ENCODE results near the gene POU2F1.

DNA sequence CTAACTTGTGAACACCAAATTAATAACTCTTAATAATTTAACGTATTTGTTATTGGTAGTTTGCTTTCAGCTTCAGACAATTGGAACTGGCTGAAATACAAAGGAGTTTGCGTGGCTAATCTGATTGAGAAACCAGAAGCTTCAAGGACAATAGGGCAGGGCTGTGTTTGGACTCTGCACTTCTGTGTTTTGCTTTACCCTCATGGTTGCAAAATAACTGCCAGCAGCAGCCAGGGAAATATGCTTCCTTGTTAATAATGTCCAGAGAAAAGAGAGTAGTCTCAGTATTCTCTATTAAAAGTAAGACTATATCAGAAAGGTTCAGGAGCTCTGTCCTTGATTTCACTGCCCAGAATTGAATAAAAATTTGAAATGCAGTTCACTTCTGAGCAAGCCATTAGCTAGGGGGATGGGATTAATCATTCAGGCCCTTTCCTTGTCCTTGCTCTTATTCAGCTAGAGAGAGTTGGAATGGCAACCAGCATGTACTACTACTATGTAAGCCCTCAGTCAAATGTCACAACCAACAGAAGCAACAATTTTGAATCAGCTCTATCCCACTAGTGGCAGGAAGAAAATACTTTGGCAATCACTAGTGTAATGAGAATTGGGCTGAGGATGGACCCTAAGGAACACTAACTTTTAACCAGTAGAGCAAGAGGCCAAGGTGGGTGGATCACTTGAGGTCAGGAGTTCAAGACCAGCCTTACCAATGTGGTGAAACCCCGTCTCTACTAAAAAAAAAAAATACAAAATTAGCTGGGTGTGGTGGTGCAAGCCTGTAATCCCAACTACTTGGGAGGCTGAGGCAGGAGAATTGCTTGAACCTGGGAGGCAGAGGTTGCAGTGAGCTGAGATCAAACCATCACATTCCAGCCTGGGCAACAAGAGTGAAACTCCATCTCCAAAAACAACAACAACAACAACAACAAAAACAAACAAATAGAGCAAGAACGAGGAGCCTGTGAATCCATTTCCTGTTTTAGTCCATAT is 76.8 kb downstream of the POU2F1 start:
- TF ChIP-seq, protein P1, sequence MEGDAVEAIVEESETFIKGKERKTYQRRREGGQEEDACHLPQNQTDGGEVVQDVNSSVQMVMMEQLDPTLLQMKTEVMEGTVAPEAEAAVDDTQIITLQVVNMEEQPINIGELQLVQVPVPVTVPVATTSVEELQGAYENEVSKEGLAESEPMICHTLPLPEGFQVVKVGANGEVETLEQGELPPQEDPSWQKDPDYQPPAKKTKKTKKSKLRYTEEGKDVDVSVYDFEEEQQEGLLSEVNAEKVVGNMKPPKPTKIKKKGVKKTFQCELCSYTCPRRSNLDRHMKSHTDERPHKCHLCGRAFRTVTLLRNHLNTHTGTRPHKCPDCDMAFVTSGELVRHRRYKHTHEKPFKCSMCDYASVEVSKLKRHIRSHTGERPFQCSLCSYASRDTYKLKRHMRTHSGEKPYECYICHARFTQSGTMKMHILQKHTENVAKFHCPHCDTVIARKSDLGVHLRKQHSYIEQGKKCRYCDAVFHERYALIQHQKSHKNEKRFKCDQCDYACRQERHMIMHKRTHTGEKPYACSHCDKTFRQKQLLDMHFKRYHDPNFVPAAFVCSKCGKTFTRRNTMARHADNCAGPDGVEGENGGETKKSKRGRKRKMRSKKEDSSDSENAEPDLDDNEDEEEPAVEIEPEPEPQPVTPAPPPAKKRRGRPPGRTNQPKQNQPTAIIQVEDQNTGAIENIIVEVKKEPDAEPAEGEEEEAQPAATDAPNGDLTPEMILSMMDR (IDR thresholded peaks at IDR 0.05): no peak
- TF ChIP-seq POLR2A (IDR thresholded peaks at IDR 0.05): no peak

Measured in adrenal gland (tissue), 5 donors.